Suprapubic skin (tissue), 4 donors: ENCODE measurements around the gene ZNF540. TPM values are rescaled to one million over a fixed set of nuclear protein-coding genes. Genes with fewer than 3 reads are reported as not detected.

Experiments used
- DNase-seq, 2 donors: peaks; one replicate each; pipeline ENCODE4 v3.0.0-alpha.2; 2019; ENCODE audit warnings: low spot score in 2 of 2
- H3K27ac ChIP-seq: fragments of 200-600 bp; sonication (generic); one replicate; pipeline ENCODE4 v1.5.1; 2019
- H3K27me3 ChIP-seq: fragments of 200-600 bp; sonication (generic); one replicate; pipeline ENCODE4 v1.5.1; 2019
- H3K36me3 ChIP-seq: fragments of 200-600 bp; sonication (generic); one replicate; pipeline ENCODE4 v1.5.1; 2019
- H3K4me1 ChIP-seq: fragments of 200-600 bp; sonication (generic); one replicate; pipeline ENCODE4 v1.5.1; 2019
- H3K4me3 ChIP-seq: fragments of 200-600 bp; sonication (generic); one replicate; pipeline ENCODE4 v1.5.1; 2019; ENCODE audit warnings: mild to moderate bottlenecking
- H3K9me3 ChIP-seq: fragments of 200-600 bp; sonication (generic); one replicate; pipeline ENCODE4 v1.5.1; 2019
- CTCF ChIP-seq, 2 donors: fragments of 200-600 bp in 1 of 2; fragments of 450-650 bp in 1 of 2; sonication (generic) in 1 of 2; IDR thresholded peaks; one replicate each; pipeline ENCODE4 v1.5.1; 2016 to 2019; ENCODE audit warnings: antibody characterized with exemption in 2 of 2, mild to moderate bottlenecking in 1 of 2, moderate library complexity in 1 of 2
- EP300 ChIP-seq: sonication (generic); formaldehyde crosslinking; IDR thresholded peaks from one replicate; pipeline ENCODE4 v1.6.1; 2017; ENCODE audit warnings: antibody characterized with exemption
- POLR2A ChIP-seq, 2 donors: fragments of 450-650 bp; IDR thresholded peaks; one replicate each; pipeline ENCODE4 v1.6.1; 2017; ENCODE audit warnings: antibody characterized with exemption in 2 of 2, mild to moderate bottlenecking in 2 of 2, moderate library complexity in 2 of 2
- POLR2AphosphoS5 ChIP-seq, 3 donors: sonication (generic); formaldehyde crosslinking; IDR thresholded peaks; one replicate each; pipeline ENCODE4 v1.6.1; 2017; ENCODE audit warnings: antibody characterized with exemption in 3 of 3
- WGBS: methylation state at CpG from one replicate; pipeline ENCODE4 v1.1.5; 2018; 5-methylcytosine and 5-hydroxymethylcytosine counted together
- total RNA-seq, 4 donors: library from RNA; depleted of rRNA; stranded (reverse); fragments of >200 nt; gene quantifications; one replicate each; pipeline ENCODE4 v1.1.0, GENCODE V29; 2016

Gene ZNF540
- total RNA-seq, 4 donors from 2014 or later, result 0.73 to 3.9 (median 3.5) TPM

- no peaks in the 10 kb centered on the region for H3K4me1 ChIP-seq
- peaks cover 86% of the 10 kb centered on the region for H3K9me3 ChIP-seq
- no peak overlapping the region for H3K27ac ChIP-seq
- TF ChIP-seq POLR2A (IDR thresholded peaks at IDR 0.05), result no peak
- TF ChIP-seq POLR2AphosphoS5 (IDR thresholded peaks at IDR 0.05), result no peak
- no peak for TF ChIP-seq CTCF (IDR thresholded peaks at IDR 0.05)
- no peak for TF ChIP-seq EP300
- H3K4me3 ChIP-seq, result no peak overlapping the region
- peaks cover 62% of the 10 kb centered on the region for H3K36me3 ChIP-seq
- DNase-seq, result no peak
- no peaks in the 10 kb centered on the region for H3K27me3 ChIP-seq
Observed at GRCh38 chr19:37565370-37565669, 29.4 kb upstream of the ZNF540 start.

DNA sequence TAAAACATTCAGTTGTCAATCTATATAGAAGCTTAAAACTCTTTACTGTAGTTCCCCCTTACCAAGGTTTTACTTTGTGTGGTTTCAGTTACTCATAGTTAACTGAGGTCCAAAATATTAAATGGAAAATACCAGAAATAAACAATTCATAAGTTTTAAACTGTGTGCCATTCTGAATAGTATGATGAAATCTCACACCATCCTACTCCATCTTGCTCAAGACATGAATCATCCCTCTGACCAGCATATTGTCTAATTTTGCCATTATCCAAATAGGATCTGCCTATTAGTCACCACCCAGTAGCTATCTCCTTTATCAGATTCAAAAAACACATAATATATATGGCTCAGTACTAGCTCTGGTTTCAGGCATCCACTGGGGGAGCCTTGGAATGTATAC lies 22.5 kb upstream of the ZNF540 start:
- no peak for TF ChIP-seq EP300
- TF ChIP-seq CTCF (IDR thresholded peaks at IDR 0.05), result no peak
- no peak for TF ChIP-seq POLR2A (IDR thresholded peaks at IDR 0.05)
- TF ChIP-seq POLR2AphosphoS5 (IDR thresholded peaks at IDR 0.05), result no peak
- peaks cover 52% of the 10 kb centered on the region for H3K9me3 ChIP-seq

GRCh38 chr19:37583340-37583739 lies 11.3 kb upstream of the ZNF540 start:
- H3K36me3 ChIP-seq, result peaks cover 76% of the 10 kb centered on the region
- WGBS, result 78% methylated on average over 2 of the region's 2 CpGs

More for the DNA sequence above, 22.5 kb upstream of the ZNF540 start:
- DNase-seq, result no peak
- no peak overlapping the region for H3K27ac ChIP-seq
- H3K4me1 ChIP-seq, result no peaks in the 10 kb centered on the region
- H3K4me3 ChIP-seq, result no peak overlapping the region
- H3K27me3 ChIP-seq, result no peaks in the 10 kb centered on the region
- H3K36me3 ChIP-seq, result peaks cover 60% of the 10 kb centered on the region

DNA sequence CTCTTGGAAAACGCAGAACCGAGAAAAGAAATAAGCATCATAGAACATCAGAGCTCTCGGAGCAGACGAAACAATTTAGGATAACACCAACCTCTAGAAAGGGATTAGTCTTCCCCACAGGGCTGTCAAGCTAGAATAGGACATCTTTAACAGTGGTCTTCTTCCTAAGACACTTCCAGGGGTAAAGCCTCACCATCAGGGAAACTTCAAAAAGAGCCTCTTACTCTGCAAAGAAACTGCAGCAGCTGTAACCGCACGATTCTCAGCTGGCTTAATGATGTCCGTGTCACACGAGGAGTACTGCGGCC lies 726 bp upstream of the ZNF540 start:
- Histone ChIP-seq H3K27me3 (no peaks in the 10 kb centered on the region), H3K4me3 (peak overlapping the region; percentile 61), H3K9me3 (peaks cover 8% of the 10 kb centered on the region), H3K27ac (peak overlapping the region; percentile 91), H3K36me3 (peaks cover 12% of the 10 kb centered on the region), H3K4me1 (peaks cover 24% of the 10 kb centered on the region)
- no peak for DNase-seq
- TF ChIP-seq POLR2A (IDR thresholded peaks at IDR 0.05) (no peak), CTCF (IDR thresholded peaks at IDR 0.05) (no peak), EP300 (no peak), POLR2AphosphoS5 (IDR thresholded peaks at IDR 0.05) (no peak)
- 2% methylated on average over 9 of the region's 9 CpGs for WGBS

More at GRCh38 chr19:37583340-37583739, 11.3 kb upstream of the ZNF540 start:
- DNase-seq, result no peak
- Histone ChIP-seq H3K27ac (no peak overlapping the region), H3K4me1 (no peaks in the 10 kb centered on the region), H3K27me3 (no peaks in the 10 kb centered on the region), H3K9me3 (peaks cover 61% of the 10 kb centered on the region), H3K4me3 (no peak overlapping the region)
- no peak for TF ChIP-seq EP300

GRCh38 chr19:37594982-37595382 lies 306 bp downstream of the ZNF540 start:
- peak overlapping the region; percentile 61 for H3K4me3 ChIP-seq
- under 1% methylated on average over 13 of the region's 20 CpGs for WGBS
- no peaks in the 10 kb centered on the region for H3K27me3 ChIP-seq
- H3K9me3 ChIP-seq, result peaks cover 8% of the 10 kb centered on the region
- H3K4me1 ChIP-seq, result peaks cover 24% of the 10 kb centered on the region
- TF ChIP-seq POLR2AphosphoS5 (IDR thresholded peaks at IDR 0.05) (no peak), CTCF (IDR thresholded peaks at IDR 0.05) (no peak), EP300 (no peak), POLR2A (IDR thresholded peaks at IDR 0.05) (no peak)
- DNase-seq, result peak; percentile 78 to 80
- H3K36me3 ChIP-seq, result peaks cover 20% of the 10 kb centered on the region
- peak overlapping the region; percentile 91 for H3K27ac ChIP-seq
